GM19023 (cell line): ENCODE measurements around the gene HABP4.
"Not testable (repeated sequence)": the region's sequence is repeated elsewhere in the genome, so short reads cannot be mapped to it uniquely, and the experiment has no call there.

Experiments used
- ATAC-seq: cut with Tn5 transposase; IDR thresholded peaks from one replicate; pipeline ENCODE4 v1.9.1; 2021; ENCODE audit warnings: mild to moderate bottlenecking, moderate library complexity; ENCODE audit not compliant: unreplicated experiment

Gene HABP4

GRCh38 chr9:96496368-96497116 lies 46.6 kb downstream of the HABP4 start:
- ATAC-seq: no peak

- no peak for ATAC-seq
These were observed 47.1 kb downstream of the HABP4 start for GRCh38 chr9:96497117-96497399.

- ATAC-seq: no peak
These were observed 48.8 kb downstream of the HABP4 start for GRCh38 chr9:96498796-96499195.

- no peak for ATAC-seq
These were observed 49.3 kb downstream of the HABP4 start for GRCh38 chr9:96499257-96499656.

- ATAC-seq: no peak
These were observed 51.0 kb downstream of the HABP4 start for GRCh38 chr9:96500696-96501632.

GRCh38 chr9:96501633-96502538 lies 51.9 kb downstream of the HABP4 start:
- ATAC-seq: no peak

GRCh38 chr9:96502539-96503373 lies 52.8 kb downstream of the HABP4 start:
- ATAC-seq: no peak

- ATAC-seq: not testable (repeated sequence)
These were observed 53.4 kb downstream of the HABP4 start for GRCh38 chr9:96503374-96503748.

- ATAC-seq: no peak
These were observed 53.9 kb downstream of the HABP4 start for GRCh38 chr9:96503918-96504317.

GRCh38 chr9:96505316-96505991 lies 55.5 kb downstream of the HABP4 start:
- ATAC-seq: no peak

- ATAC-seq: no peak
These were observed 58.4 kb downstream of the HABP4 start for GRCh38 chr9:96508227-96508940.

GRCh38 chr9:96509026-96509425 lies 59.1 kb downstream of the HABP4 start:
- no peak for ATAC-seq

- no peak for ATAC-seq
These were observed 59.9 kb downstream of the HABP4 start for GRCh38 chr9:96509848-96510247.

- no peak for ATAC-seq
These were observed 60.3 kb downstream of the HABP4 start for GRCh38 chr9:96510258-96510657.

GRCh38 chr9:96512240-96512639 lies 62.3 kb downstream of the HABP4 start:
- no peak for ATAC-seq

- no peak for ATAC-seq
These were observed 63.7 kb downstream of the HABP4 start for GRCh38 chr9:96513622-96514021.

GRCh38 chr9:96514108-96514799 lies 64.3 kb downstream of the HABP4 start:
- ATAC-seq: no peak

- no peak for ATAC-seq
These were observed 64.8 kb downstream of the HABP4 start for GRCh38 chr9:96514800-96515158.
